GM19463 (cell line): ENCODE data around the gene APBA1.
A peak's percentile ranks its signal among the peaks of the same experiment; 100 is the strongest.

ENCODE experiments used
- ATAC-seq: cut with Tn5 transposase; IDR thresholded peaks from one replicate; pipeline ENCODE4 v1.9.1; 2021; ENCODE audit warnings: mild to moderate bottlenecking, moderate library complexity; ENCODE audit not compliant: unreplicated experiment

Gene APBA1

DNA sequence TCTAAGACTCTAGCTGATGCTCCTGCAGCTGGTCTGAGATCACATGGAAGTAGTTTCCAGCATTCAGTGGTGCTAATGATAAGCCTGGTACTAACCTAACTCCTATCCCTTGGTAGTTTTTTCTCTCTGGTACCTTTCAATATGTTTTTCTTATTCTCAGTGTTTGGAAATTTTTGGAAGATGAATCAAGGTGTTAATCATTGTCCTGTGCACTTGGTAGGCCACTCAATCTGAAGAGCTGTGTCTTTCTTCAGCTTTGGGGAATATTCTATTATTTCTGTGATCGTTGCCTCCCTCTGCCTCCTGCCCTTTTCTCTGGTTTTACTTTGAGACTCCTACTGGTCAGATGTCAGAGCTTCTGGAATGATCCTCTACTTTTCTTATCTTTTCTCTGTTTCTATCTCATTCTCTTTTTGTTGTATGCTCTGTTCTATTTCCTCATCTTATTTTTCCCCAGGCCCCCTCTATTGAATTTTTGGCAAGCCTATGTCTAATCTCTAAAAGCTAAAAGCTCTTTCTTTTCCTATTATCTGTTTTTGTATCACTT is 136.8 kb downstream of the APBA1 start:
- no peak for ATAC-seq

DNA sequence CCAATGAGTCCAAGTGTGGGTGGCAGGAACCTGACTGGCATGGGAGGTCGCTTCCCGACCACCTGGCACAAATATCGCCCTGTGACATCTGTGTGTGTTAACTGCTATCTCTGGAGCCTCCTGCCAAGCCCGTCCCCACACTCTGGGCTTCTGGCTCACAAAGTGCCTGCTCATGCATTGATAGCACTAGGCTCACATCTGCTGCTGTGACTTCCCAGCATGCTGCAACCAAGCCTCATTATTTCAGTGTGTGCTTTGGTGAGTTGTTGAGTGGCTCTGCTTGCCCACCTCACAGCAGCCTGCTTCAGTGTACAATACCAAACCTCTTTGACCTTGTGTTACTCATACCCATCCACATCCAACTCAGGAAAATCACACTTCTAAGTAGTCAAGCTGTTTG is 139.8 kb downstream of the APBA1 start:
- no peak for ATAC-seq

DNA sequence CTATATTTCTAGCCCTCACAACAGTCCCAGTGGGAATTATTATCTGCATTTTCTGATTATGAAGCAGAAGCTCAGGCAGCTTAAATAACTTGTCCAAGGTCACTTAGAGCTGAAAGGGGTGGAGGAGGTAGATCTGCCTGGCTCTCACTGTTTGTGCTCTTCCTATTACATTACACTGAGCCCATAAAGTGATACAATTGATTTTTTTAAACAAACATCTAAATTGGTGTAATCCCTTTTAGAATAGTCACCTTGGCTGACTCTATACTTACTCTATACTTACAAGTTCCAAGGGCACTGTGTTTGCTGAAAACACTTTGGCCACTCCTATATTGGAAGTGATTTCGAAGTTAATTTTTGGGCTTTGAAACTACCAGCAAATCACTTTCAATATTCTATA is 144.7 kb downstream of the APBA1 start:
- ATAC-seq = no peak

DNA sequence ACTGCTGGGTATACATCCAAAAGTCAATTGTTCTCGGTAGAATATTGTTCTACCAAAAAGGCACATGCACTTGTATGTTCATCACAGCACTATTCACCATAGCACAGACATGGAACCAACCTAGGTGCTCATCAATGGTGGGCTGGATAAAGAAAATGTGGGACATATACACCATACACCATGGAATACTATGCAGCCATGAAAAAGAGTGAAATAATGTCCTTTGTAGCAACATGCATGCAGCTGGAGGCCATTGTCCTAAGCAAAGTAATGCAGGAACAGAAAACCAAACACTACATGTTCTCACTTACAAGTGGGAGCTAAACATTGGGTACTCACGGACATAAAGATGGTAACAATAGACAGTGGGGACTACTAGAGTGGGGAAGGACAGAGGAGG is 145.5 kb downstream of the APBA1 start:
- ATAC-seq = no peak

DNA sequence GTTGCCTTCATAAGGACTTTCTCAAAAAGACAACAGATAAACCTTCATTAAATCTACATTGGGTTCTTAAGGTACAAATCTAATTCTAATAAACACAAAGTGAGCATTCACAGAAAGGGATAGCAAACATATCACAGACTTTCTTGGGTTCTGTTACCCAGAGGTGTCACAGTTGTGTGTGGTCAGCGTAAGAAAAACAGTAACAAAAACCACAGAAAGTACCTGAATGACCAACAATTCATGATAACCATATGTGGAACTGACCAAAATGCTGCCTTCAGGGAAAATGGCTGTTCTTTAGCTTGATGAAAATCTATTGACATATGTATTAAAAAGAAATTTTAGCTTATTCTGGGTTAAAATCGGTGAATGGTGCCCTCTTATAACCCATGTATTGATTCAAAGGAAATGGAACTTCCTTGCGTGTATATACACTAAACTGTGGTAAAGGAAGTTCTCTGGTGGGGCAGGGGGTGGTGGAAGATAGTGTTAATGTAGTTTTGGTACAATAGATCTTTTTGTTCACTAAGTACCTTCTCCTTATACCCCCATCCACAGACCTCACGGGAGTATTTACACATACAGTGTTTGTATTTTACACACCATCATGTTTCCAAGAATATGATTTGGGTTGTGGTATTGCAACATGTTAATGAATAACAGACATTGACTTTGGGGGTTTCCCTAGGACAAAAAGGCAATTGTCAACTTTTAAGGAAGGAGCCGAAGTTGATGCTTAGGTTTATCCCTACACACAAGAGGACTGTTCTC is 152.5 kb downstream of the APBA1 start:
- ATAC-seq = peak; percentile 94

DNA sequence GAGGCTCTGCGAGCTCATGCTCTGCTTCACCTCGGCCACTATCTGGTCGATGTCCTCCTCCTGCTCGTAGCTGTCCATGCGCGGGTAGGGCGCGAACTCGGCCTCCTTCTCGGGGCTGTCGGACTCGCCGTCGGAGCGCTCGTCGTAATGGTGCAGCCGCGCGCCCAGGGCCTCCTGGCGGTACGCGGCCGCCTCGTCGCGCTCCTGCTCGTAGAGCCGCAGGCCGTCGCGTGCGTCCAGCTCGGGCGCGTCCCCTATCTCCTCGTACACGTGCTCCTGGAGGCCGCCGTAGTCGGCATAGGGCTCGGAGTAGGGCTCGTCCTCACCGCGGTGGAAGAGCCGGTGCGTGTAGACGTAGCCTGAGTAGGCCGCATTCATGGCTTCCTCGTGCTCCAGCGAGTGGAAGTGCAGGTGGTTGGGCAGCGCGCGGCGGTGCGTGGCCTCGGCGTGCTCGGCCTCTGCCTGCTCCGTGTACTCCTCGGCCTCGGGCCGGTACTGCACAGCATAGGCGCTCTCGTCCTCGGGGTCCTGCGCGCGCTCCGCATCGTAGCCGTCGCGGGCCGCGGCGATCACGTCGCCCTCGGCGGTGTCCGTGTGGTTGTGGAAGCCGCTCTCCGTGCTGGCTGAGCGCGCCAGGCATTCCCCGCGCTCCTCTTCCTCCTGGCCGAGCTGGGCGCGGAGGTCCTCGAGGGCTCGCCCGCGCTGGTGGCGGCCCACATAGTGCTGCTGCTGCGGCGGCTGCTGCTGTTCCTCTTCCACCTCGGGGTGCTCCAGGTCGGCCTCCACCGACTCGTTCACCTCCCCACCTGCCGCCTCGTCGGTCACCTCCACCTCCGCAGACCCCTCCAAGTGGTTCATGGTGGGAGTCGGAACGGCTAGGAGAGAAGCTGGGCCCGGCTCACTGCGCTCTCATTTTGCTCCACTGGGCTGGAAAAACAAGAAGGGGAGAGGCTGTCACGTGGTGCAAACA is 155.5 kb downstream of the APBA1 start:
- no peak for ATAC-seq

DNA sequence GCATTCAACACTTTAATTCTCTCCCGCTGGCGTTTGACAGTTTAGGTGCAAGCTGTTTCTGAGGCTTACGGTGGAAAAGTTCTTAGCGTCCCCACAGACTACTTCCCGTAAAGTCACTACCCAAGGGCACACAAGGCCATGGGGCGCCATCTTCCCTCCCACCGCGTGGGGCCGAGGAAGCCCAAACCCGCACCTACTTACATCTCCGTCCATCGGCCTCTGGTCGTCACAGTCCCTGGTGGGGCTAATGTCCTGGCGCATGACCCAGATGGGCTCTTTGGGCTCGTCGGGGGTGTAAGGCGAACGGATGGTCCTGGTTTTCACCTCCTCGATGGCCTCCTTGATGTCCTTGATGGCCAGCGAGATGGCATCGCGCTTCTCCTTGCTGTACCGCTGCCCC is 156.4 kb downstream of the APBA1 start:
- no peak for ATAC-seq

DNA sequence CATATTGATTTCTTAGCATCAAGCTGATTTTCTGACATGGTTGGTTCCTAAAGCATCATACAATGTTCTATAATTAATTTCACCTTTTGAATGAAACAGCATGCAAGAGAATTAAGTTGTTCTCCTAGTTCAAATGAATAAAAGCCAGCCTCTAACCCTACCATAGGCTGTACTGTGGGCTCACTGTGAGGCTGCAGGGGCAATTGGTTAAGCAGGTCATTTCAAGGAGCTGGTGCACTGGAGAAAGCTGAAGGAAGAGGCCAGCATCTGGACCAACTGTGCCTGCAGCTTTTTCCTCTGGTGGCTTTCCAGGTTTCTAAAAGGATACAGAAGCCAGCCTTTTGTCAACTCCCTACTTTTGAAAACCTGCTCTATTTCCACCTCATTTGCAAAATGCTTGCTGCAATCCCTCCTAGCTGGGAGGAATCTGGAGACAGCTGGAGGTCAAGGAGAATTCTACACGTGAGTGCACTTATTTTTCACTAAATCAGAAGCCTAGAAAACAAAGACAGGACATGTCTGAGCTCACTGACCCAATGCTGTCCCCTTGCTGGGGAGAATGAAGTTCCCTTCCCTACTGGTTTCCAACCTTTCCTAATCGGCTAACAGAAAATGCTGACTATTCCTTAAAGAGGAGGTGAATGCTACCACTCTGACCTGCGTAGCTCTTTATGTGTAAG is 158.9 kb downstream of the APBA1 start:
- no peak for ATAC-seq

DNA sequence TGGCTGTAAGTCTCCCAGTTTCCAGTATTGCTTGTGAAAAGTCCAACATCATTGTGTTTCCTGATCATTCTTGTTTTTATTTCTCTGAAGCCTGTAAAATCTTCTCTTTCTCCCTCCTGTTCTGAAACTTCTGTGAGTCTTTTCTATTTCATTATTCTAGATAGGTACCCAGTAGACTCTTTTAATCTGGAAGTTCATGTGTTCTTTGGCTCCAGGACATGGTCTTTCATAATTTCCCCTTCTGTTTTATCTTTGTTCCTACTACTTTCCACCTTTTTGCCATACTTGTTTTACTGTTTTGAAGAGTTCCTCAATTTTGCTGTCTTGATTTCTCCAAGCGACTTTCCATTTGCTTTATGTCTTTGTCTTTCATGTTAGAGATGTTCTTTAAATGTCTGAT is 168.1 kb downstream of the APBA1 start:
- ATAC-seq = no peak

DNA sequence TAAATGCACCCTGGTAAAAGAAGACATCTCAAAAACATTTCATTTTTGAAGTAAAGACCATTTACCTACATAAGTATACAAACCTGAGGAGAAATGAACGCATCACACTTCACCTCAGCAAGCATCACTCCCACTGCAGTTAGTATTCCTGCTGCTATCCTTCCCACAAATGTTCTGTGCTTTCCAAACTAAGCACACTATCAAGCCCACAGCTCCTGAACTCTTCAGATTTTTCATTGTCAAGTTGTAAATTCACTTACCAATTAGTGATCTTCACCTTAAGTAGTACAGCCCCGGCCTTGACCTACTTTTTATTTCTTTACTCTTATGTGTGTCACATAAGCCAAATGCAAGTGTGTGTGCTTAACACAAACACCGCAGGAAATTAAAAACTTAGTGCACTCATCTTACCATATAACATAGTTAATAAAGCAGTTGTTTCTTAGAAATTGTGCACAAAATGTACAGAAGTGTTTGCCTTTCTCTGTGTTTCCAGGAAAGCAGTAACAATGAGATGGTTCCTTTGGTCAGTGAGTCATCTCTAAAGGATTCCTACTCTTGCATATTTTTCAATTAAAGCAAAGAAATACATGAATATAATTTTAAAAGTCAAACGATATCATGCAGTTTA is 169.4 kb downstream of the APBA1 start:
- ATAC-seq = no peak

DNA sequence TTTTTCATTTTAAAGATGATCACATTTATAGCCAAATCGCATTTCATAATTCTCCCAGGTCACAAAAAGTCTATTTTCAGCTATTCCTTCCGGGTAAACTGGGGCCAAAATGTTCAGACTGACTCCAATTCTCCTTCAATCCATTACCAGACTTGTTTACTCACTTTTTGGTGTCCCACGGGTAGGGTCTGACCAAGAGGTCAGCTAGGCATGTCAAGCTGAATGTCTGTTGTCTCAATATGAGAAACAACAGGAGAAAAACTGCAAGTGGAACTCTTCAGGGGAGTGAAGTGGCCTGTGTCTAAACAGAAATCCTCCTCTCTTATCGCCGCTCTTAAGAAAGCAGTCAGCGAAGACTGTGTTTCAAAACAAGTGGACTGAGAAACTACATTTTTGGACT is 171.3 kb downstream of the APBA1 start:
- no peak for ATAC-seq

DNA sequence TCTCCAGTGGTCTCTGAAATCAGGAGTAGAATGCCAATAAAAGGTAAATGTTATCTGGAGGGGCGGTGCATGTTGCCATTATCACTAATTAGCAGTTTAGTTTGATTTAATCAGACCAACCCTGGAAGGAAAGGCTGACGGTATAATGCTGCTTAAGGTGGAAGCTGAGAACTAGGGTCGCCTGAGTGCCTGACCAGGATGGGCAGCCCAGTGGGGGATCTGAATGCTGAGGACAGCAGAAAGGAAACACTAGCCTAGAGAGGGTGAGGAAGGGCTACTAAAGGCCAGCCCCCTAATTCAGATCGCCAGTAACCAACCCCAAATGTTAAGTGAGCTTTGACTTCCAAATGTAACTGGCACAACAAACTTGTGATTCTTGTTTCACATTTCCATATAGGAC is 172.2 kb downstream of the APBA1 start:
- ATAC-seq = no peak

DNA sequence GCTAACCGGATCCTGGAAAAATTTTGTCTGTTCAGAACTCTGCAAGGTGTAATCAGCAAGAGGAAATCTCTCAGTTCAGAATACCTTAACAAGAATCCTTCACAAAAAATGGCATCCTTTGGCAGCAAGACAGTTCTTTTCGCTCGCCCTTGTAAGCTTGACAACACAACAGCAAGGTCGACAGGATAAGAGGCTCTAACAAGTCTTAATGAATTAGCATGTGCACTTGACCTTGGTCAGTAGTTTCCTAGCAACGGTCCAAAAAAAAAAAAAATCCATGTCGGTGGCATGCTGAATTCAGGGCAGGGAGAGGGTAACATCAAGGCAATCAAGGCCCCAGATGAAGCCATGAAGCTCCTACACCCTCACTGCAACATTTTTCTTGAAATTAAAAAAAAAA is 172.8 kb downstream of the APBA1 start:
- no peak for ATAC-seq

DNA sequence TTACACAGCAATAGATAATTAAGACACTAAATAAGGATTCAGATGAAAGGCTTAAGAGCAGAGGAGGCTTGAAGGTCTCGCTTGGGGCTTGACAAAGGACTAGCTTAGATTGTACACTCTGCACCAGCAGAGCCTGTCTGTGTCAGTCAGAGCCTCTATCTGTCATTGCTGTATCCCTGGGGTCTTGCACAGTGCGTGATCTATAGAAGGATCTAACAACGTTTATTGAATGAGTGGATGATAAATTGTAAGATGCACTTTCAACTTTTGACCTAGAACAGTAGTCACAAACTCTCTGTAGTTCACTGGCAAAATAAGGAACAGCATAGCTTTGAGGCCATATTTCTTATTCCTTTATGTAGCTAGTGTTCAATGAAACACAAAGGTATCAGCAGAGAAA is 173.7 kb downstream of the APBA1 start:
- no peak for ATAC-seq

DNA sequence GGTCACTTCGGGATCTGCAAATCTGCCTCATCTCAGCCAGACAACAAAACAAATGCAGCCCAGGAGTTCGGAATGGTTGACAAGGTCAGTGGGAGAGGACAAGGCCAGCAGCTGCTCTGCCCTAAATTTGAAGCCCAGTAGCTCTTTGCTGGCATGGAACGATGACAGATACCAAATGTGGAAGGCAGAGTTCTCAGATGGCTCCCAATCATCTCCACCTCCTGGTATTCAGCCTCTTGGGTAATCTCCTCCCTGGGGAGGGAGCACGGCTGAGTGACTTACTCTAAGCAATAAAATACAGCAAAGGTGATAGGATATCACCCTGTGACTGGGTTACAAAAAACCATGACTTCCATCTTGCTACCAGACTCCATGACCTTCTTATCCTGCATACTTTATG is 174.4 kb downstream of the APBA1 start:
- ATAC-seq = no peak

DNA sequence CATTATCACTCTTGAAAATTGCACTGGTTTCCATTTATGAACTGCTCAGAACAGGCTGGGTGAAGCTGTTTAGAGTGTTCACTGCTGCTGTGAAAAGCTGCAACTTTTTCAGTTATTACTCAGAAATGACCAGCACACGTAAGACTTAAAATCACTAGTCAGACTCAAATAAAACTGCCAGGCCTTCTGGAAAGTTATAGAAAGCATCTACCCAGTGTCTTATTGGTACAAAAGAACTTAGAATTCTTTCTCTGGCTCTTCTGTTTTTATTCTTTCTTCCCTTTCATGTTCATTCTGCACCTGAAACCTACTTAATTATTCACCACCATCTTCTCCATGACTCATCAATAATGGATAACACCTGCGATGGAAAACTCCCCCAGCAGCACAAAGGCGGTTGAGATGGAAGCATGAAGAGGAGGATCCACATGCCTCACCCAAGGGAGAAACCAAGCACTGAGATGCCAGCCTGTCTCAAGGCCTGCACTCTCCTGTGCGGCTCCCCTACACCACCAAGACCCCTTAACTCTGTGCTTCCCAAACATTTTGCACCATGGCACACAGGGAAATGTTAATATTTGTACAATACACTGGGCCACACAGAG is 175.2 kb downstream of the APBA1 start:
- no peak for ATAC-seq

DNA sequence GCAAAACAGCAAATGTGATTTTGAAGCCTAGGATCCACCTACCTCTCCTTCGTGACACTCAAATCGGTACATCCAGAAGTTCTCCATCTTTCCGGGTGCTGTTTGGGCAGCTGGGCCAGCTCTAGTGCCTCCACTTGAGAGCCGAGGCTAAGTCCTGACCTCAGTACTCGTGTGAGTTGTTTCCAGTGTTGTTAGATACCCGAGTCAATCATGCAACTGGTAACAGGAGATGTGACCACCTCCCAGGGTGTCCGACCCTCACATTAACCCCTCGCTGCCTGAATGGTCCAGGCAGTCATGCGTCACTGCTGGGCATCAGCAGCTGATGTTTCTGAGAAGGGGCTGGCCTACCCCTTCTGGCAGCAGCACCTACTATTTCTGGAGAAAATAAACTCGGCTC is 176.9 kb downstream of the APBA1 start:
- ATAC-seq = no peak

DNA sequence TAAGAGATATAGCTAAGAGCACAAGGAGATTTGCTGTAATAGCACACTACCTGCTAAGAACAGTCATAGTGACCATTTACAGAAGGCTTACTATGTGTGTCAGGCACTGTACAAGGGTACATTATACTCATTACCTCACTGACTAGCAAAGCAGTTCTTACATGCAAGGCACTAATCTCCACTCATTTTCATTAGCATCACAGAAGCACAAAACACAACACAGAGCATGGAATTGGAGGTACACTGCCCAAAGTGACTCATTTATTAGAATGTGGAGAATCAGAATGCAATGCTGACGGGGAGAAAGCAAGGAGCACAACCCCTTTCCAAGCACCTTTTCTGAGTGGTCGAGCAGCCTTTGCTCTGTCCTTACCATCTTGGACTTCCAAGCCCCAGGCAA is 177.4 kb downstream of the APBA1 start:
- ATAC-seq = no peak

DNA sequence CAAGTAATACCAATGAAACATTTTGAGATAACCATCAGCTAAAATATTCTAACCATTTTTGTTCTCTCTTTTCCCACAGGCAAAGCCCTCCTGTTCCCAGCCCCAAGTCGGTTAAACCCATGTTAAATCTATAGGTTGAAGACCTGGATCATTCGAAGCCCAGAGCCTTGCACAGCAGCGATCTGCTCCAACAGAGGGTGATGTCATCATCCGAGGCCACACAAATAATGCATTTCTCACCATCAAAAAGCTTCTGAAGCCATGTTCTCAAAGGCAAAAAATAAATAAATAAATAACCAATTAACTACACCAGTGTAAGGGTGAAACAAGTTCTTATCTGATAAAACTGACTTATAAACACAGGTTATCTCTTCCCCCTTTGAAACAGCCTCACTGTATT is 178.0 kb downstream of the APBA1 start:
- no peak for ATAC-seq

DNA sequence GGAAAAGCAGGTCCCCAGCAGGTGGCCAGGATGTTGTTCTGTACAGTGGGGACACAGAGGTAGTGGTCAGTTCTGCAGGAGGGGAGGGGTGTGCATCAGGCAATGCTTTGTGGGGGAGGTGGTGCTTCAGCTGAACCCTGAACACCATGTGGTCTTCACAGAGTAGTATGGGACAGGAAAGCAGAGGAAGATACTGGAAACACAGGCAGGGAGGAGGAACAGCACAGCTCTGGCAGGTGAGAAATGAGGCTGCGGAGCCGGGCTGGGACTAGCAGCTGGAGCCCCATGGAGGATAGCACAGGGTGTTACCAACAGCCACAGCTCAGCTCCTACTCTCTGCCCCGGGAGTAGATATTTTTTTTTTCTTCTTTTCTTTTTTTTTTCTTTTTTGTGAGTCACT is 185.7 kb downstream of the APBA1 start:
- no peak for ATAC-seq
